SK-N-SH (cell line): ENCODE data around the gene ANKDD1A. TPM values are rescaled to one million over a fixed set of nuclear protein-coding genes. Genes with fewer than 3 reads are reported as not detected.
A peak's percentile ranks its signal among the peaks of the same experiment; 100 is the strongest.

Experiments used
- CTCF ChIA-PET: fragments of 300-600, 350-600 bp; formaldehyde crosslinking; extraction: SDS; loops from one replicate; lab custom pipeline; 2021; lab: Yijun Ruan, JAX
- POLR2A ChIA-PET: fragments of 350-600 bp; sonication (Branson Sonifier 250); formaldehyde crosslinking; extraction: SDS; loops from one replicate; lab custom pipeline; 2020; ENCODE audit warnings: antibody characterized with exemption, inconsistent platforms; lab: Yijun Ruan, JAX
- DNase-seq: peaks from one replicate; pipeline ENCODE4 v3.0.0; 2012
- H2AFZ ChIP-seq: fragments of 200-600 bp; sonication (generic); 2 replicates; pipeline ENCODE4 v1.8.1; 2016; ENCODE audit warnings: antibody characterized with exemption, mild to moderate bottlenecking, low read depth
- H3F3A ChIP-seq: fragments of 200-600 bp; sonication (generic); replicated peaks from 2 replicates; pipeline ENCODE3; 2016; ENCODE audit warnings: antibody characterized with exemption, mild to moderate bottlenecking; ENCODE audit not compliant: insufficient read depth
- H3K27ac ChIP-seq, 2 experiments: fragments of 200-500 bp in 1 of 2; fragments of 200-600 bp in 1 of 2; sonication (Bioruptor generic) in 1 of 2; sonication (generic), shearing (Covaris generic) in 1 of 2; 2 replicates each; pipeline versions ENCODE4 v1.5.1 to v1.6.1; 2014 to 2016; ENCODE audit warnings: low read depth in 2 of 2, inconsistent platforms in 1 of 2, low read length in 1 of 2, mild to moderate bottlenecking in 1 of 2, mixed read lengths in 1 of 2
- H3K27me3 ChIP-seq: fragments of 200-600 bp; sonication (generic), shearing (Covaris generic); 2 replicates; pipeline ENCODE4 v1.6.1; 2016; ENCODE audit warnings: mixed run types; ENCODE audit not compliant: insufficient read depth
- H3K36me3 ChIP-seq, 2 experiments: fragments of 200-500 bp in 1 of 2; fragments of 200-600 bp in 1 of 2; sonication (Bioruptor generic) in 1 of 2; sonication (generic) in 1 of 2; replicated peaks in 1 of 2; 2 replicates each; pipeline versions ENCODE3 to v1.5.1; 2014 to 2016; ENCODE audit warnings: low read length in 1 of 2, mild to moderate bottlenecking in 1 of 2; ENCODE audit not compliant: insufficient read depth in 2 of 2, control insufficient read depth in 1 of 2
- H3K4me1 ChIP-seq, 2 experiments: fragments of 200-500 bp in 1 of 2; fragments of 200-600 bp in 1 of 2; sonication (Bioruptor generic) in 1 of 2; sonication (generic), shearing (Covaris generic) in 1 of 2; 2 replicates each; pipeline versions ENCODE4 v1.5.1 to v1.6.1; 2014 to 2016; ENCODE audit warnings: low read depth in 1 of 2, low read length in 1 of 2, mixed run types in 1 of 2; ENCODE audit not compliant: insufficient read depth in 2 of 2, control insufficient read depth in 1 of 2
- H3K4me2 ChIP-seq: fragments of 200-600 bp; sonication (generic), shearing (Covaris generic); 2 replicates; pipeline ENCODE4 v1.6.1; 2017; ENCODE audit warnings: mixed run types
- H3K4me3 ChIP-seq, 2 experiments: fragments of 200-500 bp in 1 of 2; fragments of 200-600 bp in 1 of 2; sonication (Bioruptor generic) in 1 of 2; sonication (generic), shearing (Covaris generic) in 1 of 2; 2 replicates each; pipeline versions ENCODE4 v1.5.1 to v1.8.1; 2014 to 2016; ENCODE audit warnings: low read depth in 2 of 2, inconsistent platforms in 1 of 2, low read length in 1 of 2, mild to moderate bottlenecking in 1 of 2, mixed read lengths in 1 of 2, moderate library complexity in 1 of 2
- H3K79me2 ChIP-seq: fragments of 200-600 bp; sonication (generic); 2 replicates; pipeline ENCODE4 v1.8.1; 2017; ENCODE audit warnings: mild to moderate bottlenecking; ENCODE audit not compliant: insufficient read depth
- H3K9ac ChIP-seq: fragments of 200-600 bp; sonication (generic); 2 replicates; pipeline ENCODE4 v1.6.1; 2017; ENCODE audit warnings: mixed run types
- H3K9me2 ChIP-seq: fragments of 200-600 bp; sonication (generic); 2 replicates; pipeline ENCODE4 v1.6.1; 2017; ENCODE audit warnings: mixed run types
- H3K9me3 ChIP-seq: fragments of 200-600 bp; sonication (generic); 2 replicates; pipeline ENCODE4 v1.6.1; 2017; ENCODE audit warnings: mixed run types, mild to moderate bottlenecking, moderate library complexity
- H4K20me1 ChIP-seq: fragments of 200-600 bp; sonication (generic); 2 replicates; pipeline ENCODE4 v1.6.1; 2017; ENCODE audit warnings: mild to moderate bottlenecking, mixed run types; ENCODE audit not compliant: insufficient read depth
- ELF1 ChIP-seq: IDR thresholded peaks from 2 replicates; pipeline ENCODE4 v1.4.0; 2012
- EP300 ChIP-seq, 2 experiments: IDR thresholded peaks; 2 replicates each; pipeline versions ENCODE4 v1.4.0 to v1.6.1; 2012; ENCODE audit warnings: borderline replicate concordance in 1 of 2, low read depth in 1 of 2, low read length in 1 of 2
- FOXJ3 ChIP-seq: sonication (generic); formaldehyde crosslinking; IDR thresholded peaks from 2 replicates; pipeline ENCODE4 v1.5.1; 2020; ENCODE audit warnings: mild to moderate bottlenecking, missing genetic modification reagents
- FOXM1 ChIP-seq: IDR thresholded peaks from 2 replicates; pipeline ENCODE4 v1.4.0; 2012; ENCODE audit warnings: low read depth, mild to moderate bottlenecking
- JUND ChIP-seq: IDR thresholded peaks from 2 replicates; pipeline ENCODE4 v1.4.0; 2012
- MAX ChIP-seq: IDR thresholded peaks from 2 replicates; pipeline ENCODE4 v1.4.0; 2012; ENCODE audit warnings: low read depth
- MEF2A ChIP-seq: IDR thresholded peaks from 2 replicates; pipeline ENCODE4 v1.4.0; 2012; ENCODE audit warnings: low read depth, borderline replicate concordance
- MXI1 ChIP-seq: IDR thresholded peaks from 2 replicates; pipeline ENCODE4 v1.6.1; 2012; ENCODE audit warnings: mild to moderate bottlenecking, low read depth, low read length, improper control_type of control experiment
- NRF1 ChIP-seq: IDR thresholded peaks from 2 replicates; pipeline ENCODE4 v1.6.1; 2012; ENCODE audit warnings: low read depth, mild to moderate bottlenecking, low read length
- RAD21 ChIP-seq: IDR thresholded peaks from 2 replicates; pipeline ENCODE4 v1.6.1; 2012; ENCODE audit warnings: mild to moderate bottlenecking, low read length
- REST ChIP-seq: IDR thresholded peaks from 2 replicates; pipeline ENCODE4 v1.6.1; 2012; ENCODE audit warnings: mild to moderate bottlenecking, low read depth, low read length, moderate library complexity
- RXRA ChIP-seq: IDR thresholded peaks from 2 replicates; pipeline ENCODE4 v1.4.0; 2012; ENCODE audit warnings: low read depth, mild to moderate bottlenecking, borderline replicate concordance
- TAF1 ChIP-seq: IDR thresholded peaks from 2 replicates; pipeline ENCODE4 v1.6.1; 2012; ENCODE audit warnings: low read depth, mild to moderate bottlenecking, low read length, moderate library complexity, borderline replicate concordance
- USF1 ChIP-seq: IDR thresholded peaks from 2 replicates; pipeline ENCODE4 v1.4.0; 2012; ENCODE audit warnings: low read depth, borderline replicate concordance
- ZBTB33 ChIP-seq: IDR thresholded peaks from 2 replicates; pipeline ENCODE4 v1.4.0; 2012; ENCODE audit warnings: low read depth, borderline replicate concordance
- WGBS: methylation state at CpG from one replicate; pipeline ENCODE4 v1.1.6; 2017; ENCODE audit warnings: low lambda C conversion rate; 5-methylcytosine and 5-hydroxymethylcytosine counted together
- polyA plus RNA-seq, 3 experiments: library from polyadenylated mRNA; depleted of rRNA; stranded (reverse); fragments of >200 nt; gene quantifications; 2 replicates each; pipeline ENCODE4 v1.2.3, GENCODE V29; 2012
- TF ChIP-seq, protein P1 (sequence below): fragments of 200-600 bp; sonication (generic); IDR thresholded peaks from 2 replicates; pipeline ENCODE4 v1.6.1; 2017; ENCODE audit warnings: antibody characterized with exemption, mild to moderate bottlenecking, moderate library complexity

The ANKDD1A gene
- polyA plus RNA-seq, 1 of the 3 experiments (the other 2 are of a cell fraction): 8.6 TPM

DNA sequence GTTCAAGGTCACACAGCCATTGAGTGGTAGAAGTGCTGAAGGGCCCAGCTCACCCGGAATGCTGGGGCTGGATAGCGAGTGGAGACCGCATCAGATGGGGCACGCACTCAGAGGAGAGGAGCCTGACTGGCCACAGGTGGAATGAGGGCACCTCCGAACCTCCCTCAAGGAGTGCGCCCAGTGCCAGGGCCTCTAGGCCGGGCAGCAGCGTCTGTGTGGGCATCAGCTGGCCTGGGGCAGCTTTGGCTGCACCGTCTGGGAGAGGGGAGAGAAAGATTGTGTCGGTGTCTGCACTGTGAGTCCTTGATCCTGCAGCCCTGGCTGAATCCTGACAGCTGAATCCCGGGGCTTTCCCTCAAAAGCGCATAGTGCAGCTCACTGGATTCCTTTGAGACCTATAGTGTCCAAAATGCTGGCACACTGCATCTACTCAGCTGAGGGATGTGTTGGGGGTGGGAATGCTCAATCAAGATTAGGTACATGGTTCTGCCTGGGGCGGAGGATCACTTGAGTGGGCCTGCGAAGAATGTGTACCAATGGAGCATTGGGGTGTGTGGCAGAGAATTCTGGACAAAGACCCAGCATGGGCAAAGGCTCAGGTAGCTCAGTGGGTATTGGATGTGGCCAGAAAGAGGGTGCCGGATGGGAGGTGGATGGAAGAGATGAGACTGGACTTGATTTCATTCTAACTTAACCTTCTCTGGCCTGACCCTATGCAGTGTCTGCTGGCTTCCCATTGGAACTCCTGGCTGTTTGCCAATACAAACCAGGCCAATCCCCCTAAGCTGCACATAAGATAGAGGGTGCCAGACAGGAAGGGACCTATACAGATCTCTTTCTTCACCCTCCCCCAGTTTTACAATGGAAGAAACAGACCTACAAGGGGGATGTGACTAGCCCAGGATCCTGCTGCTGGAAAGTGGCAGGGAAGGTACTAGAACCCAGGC is 950 bp downstream of the ANKDD1A start:
- Histone ChIP-seq H3K9ac (peak overlapping the region; percentile 51; the same call in 1 of the 2 replicates), H2AFZ (peak overlapping the region; percentile 92), H3K4me3 (peak overlapping the region; percentile 61 to 73), H3F3A (no peaks in the 10 kb centered on the region), H3K4me1 (peaks cover 0 to 32% of the 10 kb centered on the region in 2 experiments; a peak in 2 of 4 replicates), H4K20me1 (no peaks in the 10 kb centered on the region), H3K36me3 (no peaks in the 10 kb centered on the region), H3K4me2 (peak overlapping the region; percentile 96), H3K79me2 (no peaks in the 10 kb centered on the region), H3K9me3 (no peaks in the 10 kb centered on the region), H3K27me3 (no peaks in the 10 kb centered on the region), H3K27ac (no peak overlapping the region; a peak in 1 of 4 replicates), H3K9me2 (no peaks in the 10 kb centered on the region)
- WGBS: 84% methylated on average over 11 of the region's 15 CpGs
- TF ChIP-seq ZBTB33: no peak
- TF ChIP-seq FOXJ3: no peak
- no peak for TF ChIP-seq NRF1
- TF ChIP-seq ELF1: no peak
- POLR2A ChIA-PET: interaction anchor here (1.4 kb wide), 1 partner anchor 72 kb away, joined by 7 read pairs; no protein-coding TSS in a partner anchor
- CTCF ChIA-PET: interaction anchor here (1.7 kb wide), 1 partner anchor 16 kb away, joined by 10 read pairs; no protein-coding TSS in a partner anchor
- peak; percentile 62 for DNase-seq

DNA sequence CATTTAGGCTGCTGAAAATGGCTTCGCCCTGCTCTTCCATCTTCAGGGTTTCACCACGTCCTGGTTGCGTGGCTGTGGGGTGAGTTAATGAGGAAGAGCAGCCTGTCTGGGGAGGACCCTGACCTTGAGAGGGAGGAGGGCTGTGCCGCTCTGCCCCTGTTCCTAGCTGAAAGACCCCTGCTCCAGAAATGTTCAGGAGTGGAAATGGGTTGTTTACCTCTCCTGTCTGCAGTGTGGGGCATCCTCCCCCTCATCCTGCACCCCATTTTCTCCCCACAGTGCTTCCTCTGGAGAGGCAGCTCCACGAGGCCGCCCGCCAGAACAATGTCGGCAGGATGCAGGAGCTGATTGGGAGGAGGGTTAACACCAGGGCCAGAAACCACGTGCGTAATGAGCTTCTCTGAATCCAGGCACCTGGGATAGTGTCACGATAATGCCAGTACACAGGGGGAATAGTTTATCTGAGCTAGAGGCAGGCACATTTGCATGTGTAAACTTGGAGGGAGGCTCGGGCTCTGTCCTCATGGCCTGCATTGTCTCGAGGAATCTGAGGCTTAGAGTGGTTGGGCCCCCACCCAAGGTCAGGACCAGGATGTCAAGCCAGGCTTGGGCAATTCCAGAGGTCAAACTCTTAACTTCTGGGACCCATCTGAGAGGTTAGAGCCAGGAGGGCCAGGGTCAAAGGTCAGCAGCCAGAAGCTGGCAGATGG is 4.0 kb downstream of the ANKDD1A start:
- no peaks in the 10 kb centered on the region for H3K27me3 ChIP-seq
- no peak overlapping the region for H3K9ac ChIP-seq
- no peaks in the 10 kb centered on the region for H3K79me2 ChIP-seq
- no peaks in the 10 kb centered on the region for H3K36me3 ChIP-seq
- H3K4me3 ChIP-seq: no peak overlapping the region
- H3K9me2 ChIP-seq: no peaks in the 10 kb centered on the region
- no peak for DNase-seq
- peaks cover 0 to 32% of the 10 kb centered on the region in 2 experiments; a peak in 2 of 4 replicates for H3K4me1 ChIP-seq
- H4K20me1 ChIP-seq: no peaks in the 10 kb centered on the region
- CTCF ChIA-PET: interaction anchor here (1.6 kb wide), 1 partner anchor 12 kb away, joined by 4 read pairs; no protein-coding TSS in a partner anchor
- no peak overlapping the region for H3K27ac ChIP-seq
- 93% methylated on average over 10 of the region's 13 CpGs for WGBS
- no peak overlapping the region for H2AFZ ChIP-seq
- no peak for TF ChIP-seq RAD21
- TF ChIP-seq REST: no peak
- no peak for TF ChIP-seq RXRA
- TF ChIP-seq FOXM1: no peak
- TF ChIP-seq, protein P1, sequence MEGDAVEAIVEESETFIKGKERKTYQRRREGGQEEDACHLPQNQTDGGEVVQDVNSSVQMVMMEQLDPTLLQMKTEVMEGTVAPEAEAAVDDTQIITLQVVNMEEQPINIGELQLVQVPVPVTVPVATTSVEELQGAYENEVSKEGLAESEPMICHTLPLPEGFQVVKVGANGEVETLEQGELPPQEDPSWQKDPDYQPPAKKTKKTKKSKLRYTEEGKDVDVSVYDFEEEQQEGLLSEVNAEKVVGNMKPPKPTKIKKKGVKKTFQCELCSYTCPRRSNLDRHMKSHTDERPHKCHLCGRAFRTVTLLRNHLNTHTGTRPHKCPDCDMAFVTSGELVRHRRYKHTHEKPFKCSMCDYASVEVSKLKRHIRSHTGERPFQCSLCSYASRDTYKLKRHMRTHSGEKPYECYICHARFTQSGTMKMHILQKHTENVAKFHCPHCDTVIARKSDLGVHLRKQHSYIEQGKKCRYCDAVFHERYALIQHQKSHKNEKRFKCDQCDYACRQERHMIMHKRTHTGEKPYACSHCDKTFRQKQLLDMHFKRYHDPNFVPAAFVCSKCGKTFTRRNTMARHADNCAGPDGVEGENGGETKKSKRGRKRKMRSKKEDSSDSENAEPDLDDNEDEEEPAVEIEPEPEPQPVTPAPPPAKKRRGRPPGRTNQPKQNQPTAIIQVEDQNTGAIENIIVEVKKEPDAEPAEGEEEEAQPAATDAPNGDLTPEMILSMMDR: no peak
- TF ChIP-seq MEF2A: no peak
- no peak for TF ChIP-seq JUND
- no peak for TF ChIP-seq MXI1
- no peak for TF ChIP-seq EP300 (IDR thresholded peaks at IDR 0.05; ENCODE audit: borderline replicate concordance in 1 of 2, low read depth in 1 of 2, low read length in 1 of 2)
- no peak for TF ChIP-seq MAX
- no peak for TF ChIP-seq USF1
- no peak for TF ChIP-seq TAF1
- TF ChIP-seq, all 33 proteins: peak for 0
- no peak overlapping the region for H3K4me2 ChIP-seq
- POLR2A ChIA-PET: no interaction called here
- no peaks in the 10 kb centered on the region for H3K9me3 ChIP-seq
- no peaks in the 10 kb centered on the region for H3F3A ChIP-seq
